PC-9 (cell line): Measurements from ENCODE around the gene C5orf63.

Experiments
- CTCF ChIP-seq: fragments of 200-600 bp; sonication (generic); conservative IDR thresholded peaks from 2 replicates; pipeline ENCODE4 v1.6.1; 2017; ENCODE audit warnings: mixed run types, antibody characterized with exemption, mild to moderate bottlenecking, moderate library complexity
- EZH2 ChIP-seq: fragments of 200-600 bp; sonication (generic); IDR thresholded peaks from 2 replicates; pipeline ENCODE4 v1.8.0; 2017; ENCODE audit warnings: antibody characterized with exemption, low read depth

- TF ChIP-seq CTCF (no peak), EZH2 (no peak)
Measured at GRCh38 chr5:127024821-127025220, 48.5 kb downstream of the C5orf63 start.
